Medulla oblongata (tissue), 1 donor: ENCODE data around the gene LRRC3.
"Not testable (repeated sequence)": the region's sequence is repeated elsewhere in the genome, so short reads cannot be mapped to it uniquely, and the experiment has no call there.

Experiments
- DNase-seq: peaks from one replicate; pipeline ENCODE4 v3.0.0-alpha.2; 2015; ENCODE audit errors: extremely low spot score

LRRC3 gene

DNA sequence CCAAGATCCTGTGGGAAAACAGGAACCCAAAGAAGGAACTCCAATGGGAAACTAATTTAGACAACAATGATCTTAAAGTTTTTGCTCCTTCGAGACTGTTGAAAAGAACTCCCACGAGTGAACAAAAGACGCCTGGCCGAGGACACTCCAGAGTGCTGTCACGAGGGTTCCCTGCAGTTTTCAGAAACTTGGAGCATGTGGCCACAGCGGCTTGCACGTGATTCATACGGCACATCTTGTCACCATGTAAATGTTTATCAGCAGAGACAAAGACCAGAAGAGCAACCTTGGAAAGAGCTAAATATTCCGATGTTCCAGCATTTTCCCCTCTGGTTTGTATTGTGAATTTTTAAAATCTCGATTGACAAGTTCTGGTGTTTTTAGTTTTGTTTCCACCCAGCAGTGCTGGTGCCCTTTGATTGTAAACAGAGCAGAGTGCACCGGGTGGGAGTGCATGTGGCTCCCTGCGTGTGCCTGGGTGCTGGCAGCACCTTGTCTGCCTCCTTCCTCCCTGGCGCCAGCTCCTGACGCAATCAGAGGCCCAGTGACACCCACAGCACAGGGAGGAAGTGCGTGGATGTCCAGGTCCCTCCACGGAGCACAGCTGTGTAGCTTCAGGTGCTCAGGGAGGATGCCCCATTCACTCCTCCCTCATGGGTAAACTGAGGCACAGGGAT is 23.0 kb downstream of the LRRC3 start:
- DNase-seq, result no peak

DNA sequence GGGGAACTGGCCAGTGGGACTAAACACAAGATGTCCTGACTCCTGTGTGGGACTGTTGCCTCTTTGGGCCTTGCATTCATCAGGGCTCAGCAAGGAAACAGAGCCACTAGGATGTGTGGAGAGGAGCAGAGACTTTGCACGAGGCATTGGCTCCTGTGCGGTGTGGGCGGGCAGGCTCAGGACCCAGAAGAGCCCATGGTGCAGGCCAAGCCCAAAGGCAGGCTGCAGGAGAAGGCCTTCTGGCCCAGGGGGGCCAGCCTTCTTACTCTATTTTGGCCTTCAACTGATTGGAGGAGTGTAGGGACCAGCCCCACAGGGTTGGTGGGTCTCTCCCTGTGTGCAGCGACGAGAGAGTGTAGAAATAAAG is 23.5 kb downstream of the LRRC3 start:
- no peak for DNase-seq

DNA sequence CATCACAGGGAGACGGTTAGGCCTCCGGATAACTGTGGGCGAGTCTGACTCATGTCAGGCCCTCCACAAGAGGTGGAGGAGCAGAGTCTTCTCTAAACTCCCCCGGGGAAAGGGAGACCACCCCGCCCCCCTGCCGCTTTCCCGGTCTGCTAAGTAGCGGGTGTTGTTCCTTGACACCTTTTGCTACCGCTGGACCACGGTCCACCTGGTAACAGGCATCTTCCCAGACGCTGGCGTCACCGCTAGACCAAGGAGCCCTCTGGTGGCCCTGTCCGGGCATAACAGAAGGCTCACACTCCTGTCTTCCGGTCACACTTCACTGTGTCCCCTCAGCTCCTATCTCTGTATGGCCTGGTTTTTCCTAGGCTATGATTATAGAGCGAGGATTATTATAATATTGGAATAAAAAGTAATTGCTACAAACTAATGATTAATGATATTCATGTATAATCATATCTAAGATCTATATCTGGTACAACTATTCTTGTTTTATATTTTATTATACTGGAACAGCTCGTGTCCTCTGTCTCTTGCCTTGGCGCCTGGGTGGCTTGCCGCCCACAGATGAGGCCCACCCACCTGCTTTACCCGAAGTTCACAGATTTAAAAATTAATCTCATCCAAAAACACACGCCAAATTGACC is 24.4 kb downstream of the LRRC3 start:
- DNase-seq, result not testable (repeated sequence)

DNA sequence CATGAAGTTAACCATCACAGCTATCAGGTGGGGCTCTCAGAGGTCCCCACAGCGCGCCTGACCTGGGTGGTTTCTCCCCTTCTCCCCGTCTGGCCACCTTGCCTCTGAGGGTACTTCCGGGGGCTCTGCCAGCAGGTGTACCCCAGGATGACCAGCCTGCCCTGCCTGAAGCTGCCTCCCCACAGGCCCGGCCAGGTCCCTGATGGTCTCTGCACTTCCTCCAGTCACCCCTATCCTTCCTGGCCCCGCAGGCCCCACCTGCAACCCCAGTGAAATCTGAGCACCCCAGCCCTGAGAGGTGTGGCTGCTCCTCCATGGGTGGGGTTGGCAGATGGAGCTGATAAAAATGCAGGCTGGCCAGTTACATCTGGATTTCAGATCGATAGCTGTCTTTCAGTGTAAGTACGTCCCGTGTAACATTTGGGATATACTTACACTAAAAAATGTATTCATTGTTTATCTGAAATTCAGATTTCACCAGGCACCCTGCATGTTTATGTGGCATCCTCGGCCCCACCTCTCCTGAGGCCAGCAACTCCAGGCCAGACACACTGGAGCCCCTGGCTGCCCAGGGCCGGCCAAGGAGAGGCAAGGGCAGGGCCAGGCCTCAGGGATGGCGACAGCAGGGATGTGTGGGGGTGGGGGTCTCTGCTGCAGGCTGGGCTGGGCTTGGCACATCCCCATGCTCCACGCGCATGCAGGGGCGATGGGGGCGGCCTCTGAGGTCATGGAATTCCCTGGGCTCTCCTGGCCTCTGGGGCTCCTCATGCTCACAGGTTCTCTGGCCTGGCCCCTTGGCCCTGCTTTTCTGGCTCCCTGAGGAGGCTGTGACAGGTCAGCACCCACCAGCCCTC is 25.1 kb downstream of the LRRC3 start:
- DNase-seq, result no peak

DNA sequence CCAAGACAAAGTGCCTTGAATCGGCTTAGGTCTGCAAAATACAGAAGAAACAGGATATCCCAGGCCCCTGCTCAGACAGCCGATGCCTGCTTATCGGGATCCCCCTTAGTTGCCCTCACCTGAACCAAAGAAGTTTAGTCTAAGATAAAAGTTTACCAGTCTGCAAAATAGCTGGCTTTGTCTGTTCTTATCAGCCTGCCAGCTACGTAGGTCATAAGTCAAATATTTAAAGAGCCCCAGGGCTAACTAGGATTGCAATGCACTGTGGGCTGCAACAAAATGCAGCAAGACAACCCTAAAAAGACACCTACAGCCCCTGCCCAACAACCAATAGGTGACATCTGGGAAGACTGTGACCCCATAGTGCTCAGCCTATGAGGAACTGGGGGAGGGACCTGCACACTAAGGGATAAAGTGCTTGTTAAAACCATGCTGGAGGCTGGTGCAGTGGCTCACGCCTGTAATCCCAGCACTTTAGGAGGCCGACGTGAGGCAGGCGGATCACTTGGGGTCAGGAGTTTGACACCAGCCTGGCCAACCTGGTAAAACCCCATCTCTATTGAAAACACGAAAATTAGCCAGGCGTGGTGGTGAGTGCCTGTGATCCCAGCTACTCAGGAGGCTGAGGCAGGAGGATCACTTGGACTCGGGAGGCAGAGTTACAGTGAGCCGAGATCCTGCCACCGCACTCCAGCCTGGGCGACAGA is 27.4 kb downstream of the LRRC3 start:
- no peak for DNase-seq

DNA sequence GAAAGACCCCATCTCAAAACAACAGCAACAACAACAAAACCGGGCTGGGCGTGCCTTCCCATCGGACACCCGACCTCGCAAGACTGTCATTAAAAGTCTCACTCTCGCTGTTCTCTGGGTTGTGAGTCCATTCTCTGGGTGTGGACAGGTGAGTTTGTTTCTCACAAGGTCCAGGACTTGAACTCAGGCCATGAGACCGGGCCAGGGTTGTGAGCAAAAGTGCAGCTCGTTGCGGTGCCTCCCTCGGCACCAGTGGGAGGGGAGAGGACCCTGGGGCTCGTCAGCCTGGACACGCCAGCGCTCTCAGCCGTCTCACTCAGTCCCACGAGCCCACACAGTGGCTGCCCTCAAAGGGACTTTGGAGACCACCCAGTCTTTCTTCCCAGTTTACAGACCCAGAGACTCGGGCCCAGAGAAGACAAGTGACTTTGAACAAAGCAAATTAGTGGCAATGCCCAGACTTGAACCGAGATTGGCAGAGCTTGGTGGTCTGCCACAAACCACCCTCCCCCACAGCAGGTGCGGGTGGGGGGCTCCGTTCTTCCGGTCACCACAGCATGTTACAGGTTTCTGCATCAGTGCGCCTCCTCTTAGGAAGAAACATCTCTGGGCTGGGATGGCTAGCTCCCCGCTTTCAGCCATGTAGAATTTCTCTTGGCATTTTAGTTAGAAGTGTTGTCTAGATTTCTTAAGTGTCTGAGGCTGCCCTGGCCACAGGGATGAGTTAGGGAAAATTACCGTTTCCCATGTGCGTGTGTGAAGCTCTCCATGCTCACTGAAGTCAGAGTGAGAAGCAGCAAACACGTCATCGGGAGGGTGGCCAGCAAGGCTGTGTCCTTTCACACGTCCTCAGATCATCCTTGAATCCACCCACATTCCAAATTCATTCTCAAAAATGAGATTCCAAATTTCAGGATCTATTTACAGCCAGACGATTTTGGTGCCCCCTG is 28.3 kb downstream of the LRRC3 start:
- DNase-seq, result no peak

DNA sequence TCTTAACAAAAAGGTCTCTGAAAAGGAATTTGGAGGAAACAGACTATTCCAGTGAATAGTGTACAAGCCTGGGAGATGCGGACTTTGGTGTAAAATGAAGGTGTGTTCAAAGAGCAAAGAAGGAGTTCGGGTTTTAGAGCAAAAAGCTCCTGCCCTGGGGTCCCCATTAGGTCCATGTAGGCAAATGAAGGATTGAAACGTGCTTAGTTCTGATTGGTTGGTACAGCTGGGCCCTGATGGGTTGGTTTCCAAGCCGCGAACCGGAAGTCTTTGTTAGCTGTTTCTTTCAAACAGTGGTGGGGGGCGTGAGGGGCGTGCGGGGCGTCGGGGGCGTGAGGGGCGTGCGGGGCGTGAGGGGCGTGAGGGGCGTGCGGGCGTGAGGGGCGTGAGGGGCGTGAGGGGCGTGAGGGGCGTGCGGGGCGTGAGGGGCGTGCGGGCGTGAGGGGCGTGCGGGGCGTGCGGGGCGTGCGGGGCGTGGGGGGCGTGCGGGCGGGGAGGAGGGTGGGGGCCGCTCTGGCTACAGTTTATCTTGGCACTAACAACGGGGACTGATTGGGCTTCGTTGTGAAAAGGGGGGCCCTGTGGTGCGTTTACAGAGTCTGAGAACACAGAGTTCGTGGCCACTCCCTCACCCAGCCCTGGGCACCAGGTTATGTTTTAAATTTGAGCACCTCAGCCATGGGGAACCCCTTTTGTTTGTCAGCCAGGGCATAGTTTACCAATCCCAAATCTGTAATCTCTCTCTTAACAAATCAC is 29.4 kb downstream of the LRRC3 start:
- no peak for DNase-seq

DNA sequence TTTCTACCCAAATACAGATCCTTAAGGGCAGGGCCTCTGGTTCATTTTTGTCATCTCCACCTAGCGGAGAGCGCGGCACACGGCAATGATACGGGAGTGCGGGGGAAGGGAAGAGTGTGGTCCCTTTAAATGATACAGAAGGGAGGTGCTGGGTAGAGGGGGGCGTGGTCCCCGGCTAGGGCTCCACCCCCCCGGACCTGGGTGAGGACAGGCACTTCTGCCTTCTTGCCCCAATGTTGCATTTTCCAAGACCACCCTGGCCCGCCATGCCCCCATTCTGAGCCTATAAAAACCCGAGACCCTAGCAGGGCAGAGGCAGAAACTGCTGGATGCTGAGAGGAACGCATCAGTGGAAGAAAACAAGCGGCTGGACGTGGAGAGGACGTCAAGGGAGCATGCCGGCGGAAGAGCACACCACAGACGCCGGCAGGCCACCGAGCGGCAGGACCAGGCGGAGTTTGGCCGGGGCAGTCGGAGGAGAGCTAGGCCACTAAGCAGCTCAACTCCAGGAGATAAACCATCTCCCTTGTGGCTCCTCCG is 30.0 kb downstream of the LRRC3 start:
- DNase-seq, result no peak

DNA sequence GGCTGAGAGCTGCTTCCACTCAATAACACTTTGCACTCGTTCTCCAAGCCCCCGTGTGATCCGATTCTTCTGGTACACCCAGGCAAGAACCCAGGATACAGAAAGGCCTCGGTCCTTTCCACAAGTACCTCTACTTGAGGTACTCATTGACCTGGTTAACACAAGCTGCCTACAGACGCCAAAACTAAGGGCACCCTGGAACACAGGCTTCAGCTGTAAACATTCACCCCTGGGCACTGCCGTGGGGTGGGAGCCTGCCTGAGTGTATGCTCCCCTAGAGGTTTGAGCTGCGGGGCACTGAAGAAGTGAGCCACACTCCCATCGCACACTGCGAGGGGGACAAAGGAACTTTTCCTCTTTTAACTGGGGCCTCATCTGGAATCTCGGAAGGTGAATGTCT is 30.5 kb downstream of the LRRC3 start:
- no peak for DNase-seq

DNA sequence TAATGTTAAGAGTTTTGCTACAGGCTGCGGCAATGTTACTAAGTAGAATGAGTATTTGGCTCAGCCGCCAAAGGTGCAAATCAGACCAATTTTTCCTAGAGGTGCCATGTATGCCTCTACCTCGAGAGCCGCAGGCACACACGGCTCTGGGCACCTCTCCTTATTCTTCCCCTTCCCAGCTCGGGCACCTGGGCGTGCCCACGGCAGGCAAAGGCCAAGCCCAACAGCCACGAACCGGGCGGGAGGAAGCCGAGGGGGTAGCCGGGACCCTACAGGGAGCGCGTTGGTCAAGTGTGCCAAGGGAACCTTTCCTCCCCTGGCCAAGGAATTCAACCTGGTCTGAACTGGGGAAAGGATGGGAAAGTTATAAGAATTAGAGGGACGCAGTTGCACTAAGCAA is 31.0 kb downstream of the LRRC3 start:
- no peak for DNase-seq

DNA sequence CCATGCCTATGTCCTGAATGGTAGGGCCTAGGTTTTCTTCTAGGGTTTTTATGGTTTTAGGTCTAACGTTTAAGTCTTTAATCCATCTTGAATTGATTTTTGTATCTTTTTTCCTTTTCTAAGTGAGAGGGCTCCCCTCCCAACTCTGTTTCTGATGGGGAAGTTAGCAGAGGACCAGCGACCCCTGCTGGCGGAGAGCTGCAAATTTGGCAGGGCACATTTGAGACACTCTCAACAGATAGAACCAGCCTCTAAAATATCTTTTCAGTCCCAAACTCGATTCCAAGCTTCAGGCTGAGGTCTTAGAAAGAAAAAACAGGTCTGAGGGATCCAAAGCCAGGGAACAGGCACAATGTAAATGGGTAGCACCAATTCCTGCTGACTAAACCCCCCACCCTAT is 32.5 kb downstream of the LRRC3 start:
- no peak for DNase-seq

DNA sequence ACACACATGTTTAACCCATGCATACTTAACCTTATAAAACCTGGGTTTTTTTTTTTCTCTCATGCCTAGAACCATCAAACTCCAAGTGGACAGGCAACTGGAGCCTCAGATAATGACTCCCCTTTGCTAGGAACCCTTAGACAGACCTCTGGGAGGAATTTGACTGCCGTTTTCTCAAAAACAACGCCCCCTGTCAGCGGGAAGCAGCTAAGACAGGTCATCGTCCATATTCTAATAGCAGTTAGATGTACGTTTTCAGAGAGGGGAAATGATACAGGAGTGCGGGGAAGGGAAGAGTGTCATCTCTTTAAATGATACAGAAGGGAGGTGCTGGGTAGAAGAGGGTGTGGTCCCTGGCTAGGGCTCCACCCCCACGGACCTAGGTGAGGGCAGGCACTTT is 34.7 kb downstream of the LRRC3 start:
- DNase-seq, result no peak

DNA sequence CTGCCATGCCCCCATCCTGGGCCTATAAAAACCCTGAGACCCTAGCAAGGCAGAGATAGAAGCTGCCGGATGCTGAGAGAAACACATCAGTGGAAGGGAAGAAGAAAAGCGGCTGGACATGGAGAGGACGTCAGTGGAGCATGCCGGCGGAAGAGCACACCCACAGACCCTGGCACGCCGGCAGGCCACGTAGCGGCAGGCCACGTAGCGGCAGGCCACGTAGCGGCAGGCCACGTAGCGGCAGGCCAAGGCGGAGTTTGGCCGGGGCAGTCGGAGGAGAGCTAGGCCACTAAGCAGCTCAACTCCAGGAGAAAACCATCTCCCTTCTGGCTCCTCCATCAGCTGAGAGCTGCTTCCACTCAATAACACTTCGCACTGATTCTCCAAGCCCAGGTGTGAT is 35.1 kb downstream of the LRRC3 start:
- no peak for DNase-seq

DNA sequence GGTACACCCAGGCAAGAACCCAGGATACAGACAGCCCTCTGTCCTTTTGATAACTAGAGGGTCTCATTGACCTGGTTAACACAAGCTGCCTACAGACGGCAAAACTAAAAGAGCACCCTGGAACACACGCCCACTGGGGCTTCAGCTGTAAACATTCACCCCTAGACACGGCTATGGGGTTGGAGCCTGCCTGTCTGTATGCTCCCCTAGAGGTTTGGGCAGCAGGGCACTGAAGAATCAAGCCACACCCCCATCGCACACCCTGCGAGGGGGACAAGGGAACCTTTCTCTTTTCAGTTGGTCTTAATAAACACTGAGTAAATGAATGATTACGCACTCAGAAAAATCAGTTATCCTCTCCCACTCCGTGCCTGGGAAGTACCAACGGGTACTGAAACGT is 35.5 kb downstream of the LRRC3 start:
- no peak for DNase-seq

DNA sequence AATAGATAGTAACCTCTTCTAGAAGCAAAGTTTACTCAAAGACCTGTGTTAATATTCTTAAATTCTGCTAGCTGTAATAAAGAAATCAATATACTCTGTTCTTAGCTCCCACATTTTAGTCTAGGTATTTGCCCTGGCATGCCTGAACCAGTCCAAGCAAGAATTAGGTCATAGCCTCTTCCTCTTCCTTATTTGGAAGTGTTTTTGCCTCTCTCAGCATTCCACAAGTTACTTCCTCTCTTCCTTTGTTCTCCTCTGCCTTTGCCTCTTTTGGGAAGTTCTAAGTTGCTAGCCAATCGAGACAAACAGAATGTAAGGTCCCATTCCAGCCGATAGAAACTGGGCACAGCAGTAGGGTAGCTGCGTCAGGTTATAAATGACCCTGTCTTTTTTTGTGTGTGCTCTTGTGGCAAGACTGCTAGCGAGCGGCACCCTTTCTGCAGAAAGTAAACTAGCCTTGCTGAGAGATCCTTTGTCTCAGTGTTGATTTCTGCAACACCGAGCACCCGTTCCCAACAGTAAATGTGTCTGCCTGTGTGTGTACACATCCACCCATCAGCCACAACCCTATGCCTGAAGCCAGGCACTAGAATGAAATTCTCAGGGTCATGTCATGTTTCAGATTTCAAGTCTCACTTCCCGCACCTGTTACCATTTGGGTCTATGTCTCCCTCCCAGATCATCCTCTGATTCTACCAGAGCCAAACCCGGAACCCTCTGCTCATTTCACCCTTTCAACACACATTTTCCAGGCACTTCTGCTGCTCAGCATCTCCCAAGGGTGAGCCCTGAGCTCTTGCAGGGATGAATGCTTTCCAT is 37.5 kb downstream of the LRRC3 start:
- no peak for DNase-seq

DNA sequence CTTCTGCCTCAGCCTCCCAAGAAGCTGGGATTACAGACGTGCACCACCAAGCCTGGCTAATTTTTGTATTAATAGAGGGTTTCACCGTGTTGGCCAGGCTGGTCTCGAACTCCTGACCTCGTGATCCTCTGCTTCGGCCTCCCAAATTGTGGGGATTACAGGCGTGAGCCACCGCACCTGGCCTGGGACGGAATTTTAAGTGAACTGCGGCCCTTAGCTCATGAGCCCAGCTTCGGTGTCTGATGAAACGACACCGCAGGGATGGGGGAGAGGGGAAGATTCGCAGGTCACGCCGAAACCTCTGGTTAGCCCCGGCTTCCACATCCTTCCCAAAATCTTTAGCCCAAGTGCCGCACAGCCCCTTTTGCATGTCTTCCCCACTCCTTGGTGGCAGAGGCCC is 39.1 kb downstream of the LRRC3 start:
- DNase-seq, result no peak

DNA sequence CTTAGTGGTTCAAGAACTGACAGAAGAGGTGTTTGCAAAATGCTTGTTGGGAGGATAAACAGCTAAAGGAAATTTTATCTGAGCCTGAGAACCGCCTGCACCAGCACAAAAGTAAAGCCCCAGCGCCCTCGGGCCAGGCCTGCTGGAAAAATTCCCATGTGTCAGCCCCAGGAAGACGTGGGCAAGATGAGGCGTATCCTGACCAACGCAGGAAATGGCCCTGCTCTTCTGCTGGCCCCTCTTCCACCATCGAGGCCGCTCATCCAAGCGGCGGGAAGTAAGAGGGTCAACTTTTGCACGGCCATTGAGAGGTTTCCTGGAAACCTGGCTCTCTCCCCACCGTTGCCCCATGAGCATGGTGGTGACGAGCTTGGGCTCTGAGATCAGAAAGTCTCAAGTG is 39.6 kb downstream of the LRRC3 start:
- DNase-seq, result no peak

DNA sequence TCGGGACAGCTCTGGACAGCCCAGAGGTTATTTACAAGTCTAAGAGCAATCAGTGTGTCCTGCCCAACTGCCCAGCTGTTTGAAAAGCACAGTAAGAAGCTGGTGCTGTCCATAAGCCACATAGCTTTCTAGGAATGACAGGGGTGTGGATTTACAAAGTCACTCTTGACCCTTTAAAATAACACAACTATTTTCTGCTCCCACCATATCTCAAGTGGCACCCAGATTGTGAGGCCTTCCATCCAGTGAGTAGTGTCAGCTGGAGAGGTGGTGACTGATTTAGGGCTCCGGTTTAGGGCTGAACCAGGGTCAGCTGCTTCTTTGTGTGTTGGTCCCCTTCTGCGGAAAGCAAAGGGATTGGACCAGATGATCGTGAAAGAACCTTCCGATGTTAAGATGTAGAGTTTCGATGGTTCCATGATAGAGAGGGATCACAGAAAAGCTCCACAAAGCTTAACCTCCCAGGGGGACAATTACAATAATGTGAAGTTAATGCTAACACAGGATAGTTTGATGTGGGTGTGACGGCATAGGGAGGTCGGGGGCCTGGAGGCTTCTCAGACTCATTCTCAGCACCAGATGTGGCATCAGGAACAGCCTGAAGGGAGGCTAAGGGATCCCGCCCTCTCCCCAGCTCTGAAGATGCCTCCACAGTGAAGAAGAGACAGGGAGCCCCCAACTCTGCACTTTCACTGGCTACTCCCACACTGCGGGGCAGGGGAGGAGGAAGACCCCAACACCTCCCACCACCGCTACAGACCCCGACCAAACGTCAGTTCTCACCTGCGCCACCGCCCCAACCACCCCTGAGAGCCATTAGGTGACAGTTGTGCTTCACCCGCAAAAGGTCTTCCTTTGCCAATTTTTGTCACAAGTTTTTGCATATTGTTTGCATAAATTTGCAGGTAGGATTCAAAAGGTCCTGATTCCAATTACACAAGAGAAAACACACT is 40.6 kb downstream of the LRRC3 start:
- no peak for DNase-seq
